Measurements from ENCODE around the gene ABCA3. TPM values are rescaled to one million over a fixed set of nuclear protein-coding genes. Genes with fewer than 3 reads are reported as not detected.
"Not testable (repeated sequence)": the region's sequence is repeated elsewhere in the genome, so short reads cannot be mapped to it uniquely, and the experiment has no call there.

The ABCA3 gene
- 11.1 and 12.5 TPM in 2 replicates for total RNA-seq

- DNase-seq (ENCODE audit: low spot score), result peak; percentile 96
- intact Hi-C loops (cut with micrococcal nuclease), result loop anchor here (2.0 to 5.0 kb wide), 3 partner anchors 88 to 319 kb away; partner anchors contain the start of genes ATP6V0C and CCNF
- Mint-ChIP-seq H3K9me3 (no peaks in the 10 kb centered on the region), H3K4me1 (ENCODE audit: low read depth) (peaks cover 23% of the 10 kb centered on the region), H3K27ac (peak within 1 kb of the TSS; percentile 33), H3K36me3 (ENCODE audit: low read depth) (no peaks in the 10 kb centered on the region), H3K4me3 (ENCODE audit: low read depth) (peak within 1 kb of the TSS; percentile 84), H3K27me3 (ENCODE audit: low read depth) (peaks cover 28% of the 10 kb centered on the region)
These were observed at the start of gene ABCA3 for GRCh38 chr16:2340564-2341455. TSS of gene ABCA3 (minus strand) at chr16:2340728. CDS start at chr16:2326466, 14,262 bp downstream.

DNA sequence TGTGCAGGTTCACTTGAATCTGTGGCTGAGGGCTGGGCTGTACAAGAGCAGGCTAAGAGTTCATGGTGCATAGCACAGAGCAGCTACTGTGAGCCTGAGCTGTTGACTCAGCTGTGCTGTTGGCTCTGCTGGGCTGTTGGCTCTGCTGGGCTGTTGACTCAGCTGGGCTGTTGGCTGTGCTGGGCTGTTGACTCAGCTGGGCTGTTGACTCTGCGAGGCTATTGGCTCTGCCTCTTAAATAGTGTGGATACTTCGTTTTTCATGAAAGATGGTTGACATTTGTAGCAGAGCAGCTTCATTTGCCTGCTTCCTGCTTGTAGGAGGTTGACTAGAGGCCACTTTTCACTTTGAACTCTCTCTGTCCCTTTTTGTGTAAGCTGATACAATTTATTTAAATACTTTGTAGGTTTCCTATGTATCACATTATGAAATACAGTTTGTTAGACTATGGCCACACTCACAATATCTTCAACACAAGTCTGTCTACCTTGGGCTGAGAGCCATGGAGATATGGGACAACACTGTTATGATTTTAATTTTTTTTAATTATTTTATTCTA, 48.4 kb upstream of the ABCA3 start:
- no peak overlapping the region for H3K27ac Mint-ChIP-seq
- peaks cover 12% of the 10 kb centered on the region for H3K9me3 Mint-ChIP-seq
- H3K4me3 Mint-ChIP-seq (ENCODE audit: low read depth), result no peak overlapping the region
- H3K27me3 Mint-ChIP-seq (ENCODE audit: low read depth), result peaks cover 6% of the 10 kb centered on the region
- H3K36me3 Mint-ChIP-seq (ENCODE audit: low read depth), result no peaks in the 10 kb centered on the region
- DNase-seq (ENCODE audit: low spot score), result no peak
- peaks cover 4% of the 10 kb centered on the region for H3K4me1 Mint-ChIP-seq (ENCODE audit: low read depth)
- intact Hi-C loops (cut with micrococcal nuclease), result no loop called here

- H3K4me3 Mint-ChIP-seq (ENCODE audit: low read depth), result no peak overlapping the region
- H3K27me3 Mint-ChIP-seq (ENCODE audit: low read depth), result peaks cover 6% of the 10 kb centered on the region
- peaks cover 4% of the 10 kb centered on the region for H3K4me1 Mint-ChIP-seq (ENCODE audit: low read depth)
- peaks cover 12% of the 10 kb centered on the region for H3K9me3 Mint-ChIP-seq
- H3K36me3 Mint-ChIP-seq (ENCODE audit: low read depth), result no peaks in the 10 kb centered on the region
- no peak overlapping the region for H3K27ac Mint-ChIP-seq
- intact Hi-C loops (cut with micrococcal nuclease), result no loop called here
- no peak for DNase-seq (ENCODE audit: low spot score)
These were observed 47.8 kb upstream of the ABCA3 start for GRCh38 chr16:2388139-2388874.

GRCh38 chr16:2386990-2387389, 46.5 kb upstream of the ABCA3 start:
- no peak overlapping the region for H3K27ac Mint-ChIP-seq
- DNase-seq (ENCODE audit: low spot score), result no peak
- peaks cover 11% of the 10 kb centered on the region for H3K27me3 Mint-ChIP-seq (ENCODE audit: low read depth)
- no peaks in the 10 kb centered on the region for H3K36me3 Mint-ChIP-seq (ENCODE audit: low read depth)
- intact Hi-C loops (cut with micrococcal nuclease), result no loop called here
- H3K4me3 Mint-ChIP-seq (ENCODE audit: low read depth), result no peak overlapping the region
- H3K9me3 Mint-ChIP-seq, result peaks cover 12% of the 10 kb centered on the region
- H3K4me1 Mint-ChIP-seq (ENCODE audit: low read depth), result peaks cover 4% of the 10 kb centered on the region

DNA sequence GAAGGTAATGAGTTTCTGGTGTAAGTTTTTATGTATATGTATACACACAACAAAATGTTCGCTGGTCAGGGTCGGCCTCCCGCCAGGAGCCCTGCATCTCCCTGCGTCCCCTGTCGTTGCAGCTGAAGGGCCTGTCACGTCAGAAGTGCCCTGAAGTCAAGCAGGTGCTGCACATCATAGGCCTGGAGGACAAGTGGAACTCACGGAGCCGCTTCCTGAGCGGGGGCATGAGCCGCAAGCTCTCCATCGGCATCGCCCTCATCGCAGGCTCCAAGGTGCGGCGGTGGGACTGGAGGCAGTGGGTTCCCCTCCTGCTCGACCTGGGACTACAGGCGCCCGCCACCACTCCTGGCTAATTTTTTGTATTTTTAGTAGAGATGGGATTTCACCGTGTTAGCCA, 45.5 kb upstream of the ABCA3 start:
- H3K36me3 Mint-ChIP-seq (ENCODE audit: low read depth); DNase-seq (ENCODE audit: low spot score); intact Hi-C loops (cut with micrococcal nuclease); H3K4me3 Mint-ChIP-seq (ENCODE audit: low read depth); H3K4me1 Mint-ChIP-seq (ENCODE audit: low read depth); H3K27ac Mint-ChIP-seq: not testable (repeated sequence)
- Mint-ChIP-seq H3K27me3 (ENCODE audit: low read depth) (peaks cover 15% of the 10 kb centered on the region), H3K9me3 (peaks cover 12% of the 10 kb centered on the region)

GRCh38 chr16:2385190-2385836, 44.8 kb upstream of the ABCA3 start:
- peaks cover 4% of the 10 kb centered on the region for H3K4me1 Mint-ChIP-seq (ENCODE audit: low read depth)
- H3K27ac Mint-ChIP-seq, result no peak overlapping the region
- no peak for DNase-seq (ENCODE audit: low spot score)
- H3K9me3 Mint-ChIP-seq, result peaks cover 12% of the 10 kb centered on the region
- peaks cover 18% of the 10 kb centered on the region for H3K27me3 Mint-ChIP-seq (ENCODE audit: low read depth)
- intact Hi-C loops (cut with micrococcal nuclease), result no loop called here
- H3K4me3 Mint-ChIP-seq (ENCODE audit: low read depth), result no peak overlapping the region
- H3K36me3 Mint-ChIP-seq (ENCODE audit: low read depth), result no peaks in the 10 kb centered on the region

DNA sequence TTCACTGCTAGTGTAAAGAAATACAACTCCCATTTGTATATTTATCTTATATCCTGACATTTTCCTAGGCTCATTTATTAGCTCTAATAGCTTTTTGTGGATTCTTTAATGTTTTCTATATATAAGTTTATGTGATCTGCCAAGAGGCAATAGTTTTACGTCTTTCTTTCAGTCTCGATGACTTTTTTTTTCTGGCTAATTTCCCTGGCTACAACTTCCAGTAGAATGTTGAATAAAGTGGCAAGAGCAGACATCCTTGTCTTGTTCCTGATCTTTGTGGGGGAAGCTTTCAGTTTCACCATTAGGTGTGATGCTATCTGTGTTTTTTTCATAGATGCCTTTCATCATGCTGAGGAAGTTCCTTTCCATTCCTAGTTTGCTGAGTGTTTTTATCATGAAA, 43.9 kb upstream of the ABCA3 start:
- DNase-seq (ENCODE audit: low spot score), result no peak
- intact Hi-C loops (cut with micrococcal nuclease), result no loop called here
- Mint-ChIP-seq H3K4me3 (ENCODE audit: low read depth) (no peak overlapping the region), H3K9me3 (peaks cover 12% of the 10 kb centered on the region), H3K4me1 (ENCODE audit: low read depth) (peaks cover 4% of the 10 kb centered on the region), H3K27ac (no peak overlapping the region), H3K27me3 (ENCODE audit: low read depth) (peaks cover 19% of the 10 kb centered on the region), H3K36me3 (ENCODE audit: low read depth) (no peaks in the 10 kb centered on the region)

DNA sequence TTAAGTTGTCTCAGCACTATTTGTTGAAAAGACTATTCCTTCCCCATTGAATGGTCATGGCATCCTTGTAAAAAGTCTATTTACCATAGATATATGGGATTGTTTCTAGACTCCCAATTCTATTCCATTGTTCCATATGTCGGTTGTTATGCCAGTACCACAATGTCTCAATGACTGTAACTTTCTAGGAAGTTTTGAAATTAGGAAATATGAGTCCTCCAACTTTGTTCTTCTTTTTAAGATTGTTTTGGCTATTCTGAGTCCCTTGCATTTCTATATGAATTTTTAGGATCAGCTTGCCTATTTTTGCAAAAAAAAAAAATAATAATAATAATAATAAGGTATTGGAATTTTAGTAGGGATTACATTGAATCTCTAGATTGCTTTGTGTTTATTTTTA, 43.0 kb upstream of the ABCA3 start:
- Mint-ChIP-seq H3K27me3 (ENCODE audit: low read depth) (peaks cover 23% of the 10 kb centered on the region), H3K9me3 (peaks cover 6% of the 10 kb centered on the region), H3K27ac (no peak overlapping the region), H3K4me3 (ENCODE audit: low read depth) (no peak overlapping the region), H3K4me1 (ENCODE audit: low read depth) (peaks cover 4% of the 10 kb centered on the region), H3K36me3 (ENCODE audit: low read depth) (no peaks in the 10 kb centered on the region)
- no peak for DNase-seq (ENCODE audit: low spot score)
- intact Hi-C loops (cut with micrococcal nuclease), result no loop called here

DNA sequence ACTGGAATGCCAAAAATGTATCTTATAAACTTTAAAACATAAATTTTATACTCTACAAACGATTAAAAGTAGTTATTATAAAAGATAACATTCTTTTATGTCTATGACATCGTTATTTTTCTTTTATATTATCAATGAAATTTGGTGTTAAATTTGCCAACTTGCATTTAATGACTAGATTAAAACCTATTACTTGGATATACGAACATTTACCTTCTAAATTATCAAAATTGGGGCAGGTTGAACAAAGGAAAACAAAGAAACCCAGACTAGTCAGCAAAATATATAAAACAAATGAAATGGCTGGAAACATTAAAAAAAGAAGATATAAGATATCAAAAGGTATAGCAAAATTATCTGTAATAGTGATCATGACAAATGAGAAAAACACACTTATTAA, 34.1 kb upstream of the ABCA3 start:
- no peaks in the 10 kb centered on the region for H3K4me1 Mint-ChIP-seq (ENCODE audit: low read depth)
- H3K4me3 Mint-ChIP-seq (ENCODE audit: low read depth), result no peak overlapping the region
- no peaks in the 10 kb centered on the region for H3K9me3 Mint-ChIP-seq
- H3K36me3 Mint-ChIP-seq (ENCODE audit: low read depth), result no peaks in the 10 kb centered on the region
- no peak overlapping the region for H3K27ac Mint-ChIP-seq
- DNase-seq (ENCODE audit: low spot score), result no peak
- intact Hi-C loops (cut with micrococcal nuclease), result no loop called here
- H3K27me3 Mint-ChIP-seq (ENCODE audit: low read depth), result peaks cover 25% of the 10 kb centered on the region

DNA sequence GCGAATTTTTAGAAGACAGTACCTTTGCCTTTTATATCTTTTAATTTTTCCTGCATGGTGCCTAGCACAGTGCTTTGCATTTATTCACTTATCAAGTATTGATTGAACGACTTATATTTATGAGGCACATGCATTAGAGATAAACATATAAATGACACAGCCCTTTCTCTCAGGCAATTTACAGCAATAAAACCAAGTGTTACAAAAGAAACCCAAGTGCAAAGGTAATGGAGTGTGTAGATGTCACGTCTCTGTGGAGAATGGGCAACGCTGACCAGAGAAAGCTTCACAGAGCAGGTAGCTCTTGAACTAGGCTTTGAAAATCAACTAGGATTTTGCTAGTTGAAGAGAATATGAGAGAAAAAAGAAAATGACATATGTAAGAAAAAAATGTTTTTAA, 32.6 kb upstream of the ABCA3 start:
- DNase-seq (ENCODE audit: low spot score), result no peak
- H3K4me1 Mint-ChIP-seq (ENCODE audit: low read depth), result no peaks in the 10 kb centered on the region
- H3K4me3 Mint-ChIP-seq (ENCODE audit: low read depth), result no peak overlapping the region
- H3K9me3 Mint-ChIP-seq, result no peaks in the 10 kb centered on the region
- H3K27ac Mint-ChIP-seq, result no peak overlapping the region
- no peaks in the 10 kb centered on the region for H3K36me3 Mint-ChIP-seq (ENCODE audit: low read depth)
- H3K27me3 Mint-ChIP-seq (ENCODE audit: low read depth), result peaks cover 27% of the 10 kb centered on the region
- intact Hi-C loops (cut with micrococcal nuclease), result no loop called here

DNA sequence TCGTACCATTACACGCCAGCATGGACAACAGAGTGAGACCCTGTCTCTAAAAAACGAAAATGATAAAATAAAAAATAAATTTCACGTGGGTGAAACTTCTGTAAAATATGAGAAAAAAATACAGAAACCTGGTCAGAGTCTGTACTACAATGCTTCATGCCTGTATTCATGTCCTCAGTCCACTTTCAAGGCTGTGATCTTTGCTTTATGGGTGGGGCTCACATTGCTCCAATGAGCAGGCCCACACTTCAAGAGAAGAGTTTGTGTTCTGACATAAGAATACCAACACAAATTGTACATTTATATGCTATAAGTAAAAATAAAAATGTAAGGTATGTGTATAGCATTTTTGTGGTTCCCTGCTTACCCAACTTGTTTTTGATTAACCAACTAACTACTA, 32.2 kb upstream of the ABCA3 start:
- H3K27ac Mint-ChIP-seq, result no peak overlapping the region
- no peak overlapping the region for H3K4me3 Mint-ChIP-seq (ENCODE audit: low read depth)
- H3K36me3 Mint-ChIP-seq (ENCODE audit: low read depth), result no peaks in the 10 kb centered on the region
- no peak for DNase-seq (ENCODE audit: low spot score)
- intact Hi-C loops (cut with micrococcal nuclease), result no loop called here
- peaks cover 30% of the 10 kb centered on the region for H3K27me3 Mint-ChIP-seq (ENCODE audit: low read depth)
- no peaks in the 10 kb centered on the region for H3K4me1 Mint-ChIP-seq (ENCODE audit: low read depth)
- no peaks in the 10 kb centered on the region for H3K9me3 Mint-ChIP-seq

- no peak for DNase-seq (ENCODE audit: low spot score)
- Mint-ChIP-seq H3K27me3 (ENCODE audit: low read depth) (peaks cover 31% of the 10 kb centered on the region), H3K36me3 (ENCODE audit: low read depth) (no peaks in the 10 kb centered on the region), H3K9me3 (no peaks in the 10 kb centered on the region), H3K27ac (no peak overlapping the region), H3K4me1 (ENCODE audit: low read depth) (no peaks in the 10 kb centered on the region), H3K4me3 (ENCODE audit: low read depth) (no peak overlapping the region)
- intact Hi-C loops (cut with micrococcal nuclease), result no loop called here
These were observed 30.9 kb upstream of the ABCA3 start for GRCh38 chr16:2371421-2371820.
